Endothelial cell of umbilical vein (primary cell): ENCODE results near the gene TMPRSS5.

Experiments used
- EZH2 ChIP-seq: IDR thresholded peaks from 2 replicates; pipeline ENCODE4 v1.6.1; 2012; ENCODE audit warnings: borderline replicate concordance, low read depth, mild to moderate bottlenecking, moderate library complexity, low read length, inconsistent platforms; ENCODE audit not compliant: severe bottlenecking
- GATA2 ChIP-seq: IDR thresholded peaks from 2 replicates; pipeline ENCODE4 v1.7.0; 2011; ENCODE audit warnings: low read depth, mild to moderate bottlenecking, moderate library complexity, mixed read lengths, low read length; ENCODE audit not compliant: insufficient read length, insufficient read depth
- POLR2A ChIP-seq: IDR thresholded peaks from 2 replicates; pipeline ENCODE4 v1.6.1; 2012; ENCODE audit warnings: low read depth, mild to moderate bottlenecking, control low read depth, low read length
- TF ChIP-seq, protein P1 (sequence below), 2 donors: IDR thresholded peaks; 1 replicate in 1 of 2; 2 replicates in 1 of 2; pipeline ENCODE4 v1.5.1; 2011; ENCODE audit warnings: low read length in 2 of 2, mild to moderate bottlenecking in 2 of 2, moderate library complexity in 2 of 2, control low read depth in 1 of 2, inconsistent platforms in 1 of 2, low read depth in 1 of 2; ENCODE audit not compliant: insufficient read depth in 1 of 2; ENCODE audit errors: extremely low read depth in 1 of 2

DNA sequence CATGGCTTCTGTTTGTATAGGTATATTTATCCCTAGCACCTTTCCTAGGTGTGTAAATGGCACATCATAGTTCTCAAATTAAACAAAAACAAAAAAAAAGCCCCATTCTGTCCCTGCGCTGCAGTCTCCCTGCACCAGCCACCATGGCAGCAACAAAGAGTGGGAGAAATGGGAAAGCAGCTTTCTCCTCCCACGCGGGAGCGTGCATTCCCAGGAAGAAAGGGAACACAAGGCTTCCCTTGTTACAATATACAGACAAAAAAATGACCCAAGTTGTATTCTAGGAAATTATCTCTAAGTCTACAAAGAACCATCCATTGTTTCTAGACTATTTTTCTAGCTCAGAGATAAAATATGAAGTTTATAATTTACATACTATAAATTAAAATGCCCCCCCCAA, 16.1 kb upstream of the TMPRSS5 start:
- TF ChIP-seq GATA2 (no peak), POLR2A (no peak), EZH2 (no peak)
- TF ChIP-seq, protein P1, sequence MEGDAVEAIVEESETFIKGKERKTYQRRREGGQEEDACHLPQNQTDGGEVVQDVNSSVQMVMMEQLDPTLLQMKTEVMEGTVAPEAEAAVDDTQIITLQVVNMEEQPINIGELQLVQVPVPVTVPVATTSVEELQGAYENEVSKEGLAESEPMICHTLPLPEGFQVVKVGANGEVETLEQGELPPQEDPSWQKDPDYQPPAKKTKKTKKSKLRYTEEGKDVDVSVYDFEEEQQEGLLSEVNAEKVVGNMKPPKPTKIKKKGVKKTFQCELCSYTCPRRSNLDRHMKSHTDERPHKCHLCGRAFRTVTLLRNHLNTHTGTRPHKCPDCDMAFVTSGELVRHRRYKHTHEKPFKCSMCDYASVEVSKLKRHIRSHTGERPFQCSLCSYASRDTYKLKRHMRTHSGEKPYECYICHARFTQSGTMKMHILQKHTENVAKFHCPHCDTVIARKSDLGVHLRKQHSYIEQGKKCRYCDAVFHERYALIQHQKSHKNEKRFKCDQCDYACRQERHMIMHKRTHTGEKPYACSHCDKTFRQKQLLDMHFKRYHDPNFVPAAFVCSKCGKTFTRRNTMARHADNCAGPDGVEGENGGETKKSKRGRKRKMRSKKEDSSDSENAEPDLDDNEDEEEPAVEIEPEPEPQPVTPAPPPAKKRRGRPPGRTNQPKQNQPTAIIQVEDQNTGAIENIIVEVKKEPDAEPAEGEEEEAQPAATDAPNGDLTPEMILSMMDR (IDR thresholded peaks at IDR 0.05; ENCODE audit: extremely low read depth in 1 of 2, insufficient read depth in 1 of 2, low read depth in 1 of 2, low read length in 2 of 2): no peak
